UCSD-AML1 (cell line): ENCODE results near the gene SLC6A20.
"Not testable (repeated sequence)": the region's sequence is repeated elsewhere in the genome, so short reads cannot be mapped to it uniquely, and the experiment has no call there.

Experiments
- DNase-seq: peaks from one replicate; lab custom pipeline; 2025; ENCODE audit not compliant: unreplicated experiment; lab: John Stamatoyannopoulos, UW

Gene SLC6A20

GRCh38 chr3:45761831-45762230 lies 34.5 kb downstream of the SLC6A20 start:
- DNase-seq = no peak

- peak; percentile 36 for DNase-seq
These were observed 35.2 kb downstream of the SLC6A20 start for GRCh38 chr3:45760878-45761711.

GRCh38 chr3:45759851-45760250 lies 36.5 kb downstream of the SLC6A20 start:
- no peak for DNase-seq

- DNase-seq = no peak
These were observed 37.5 kb downstream of the SLC6A20 start for GRCh38 chr3:45758871-45759270.

GRCh38 chr3:45757141-45757540 lies 39.2 kb downstream of the SLC6A20 start:
- not testable (repeated sequence) for DNase-seq

- no peak for DNase-seq
These were observed 40.3 kb downstream of the SLC6A20 start for GRCh38 chr3:45756055-45756454.

GRCh38 chr3:45754461-45754860 lies 41.9 kb downstream of the SLC6A20 start:
- no peak for DNase-seq

GRCh38 chr3:45753095-45753494 lies 43.2 kb downstream of the SLC6A20 start:
- DNase-seq = no peak

- DNase-seq = no peak
These were observed 44.6 kb downstream of the SLC6A20 start for GRCh38 chr3:45751537-45752242.

GRCh38 chr3:45749880-45750279 lies 46.5 kb downstream of the SLC6A20 start:
- DNase-seq = no peak

GRCh38 chr3:45749036-45749600 lies 47.2 kb downstream of the SLC6A20 start:
- DNase-seq = not testable (repeated sequence)

- DNase-seq = no peak
These were observed 48.3 kb downstream of the SLC6A20 start for GRCh38 chr3:45748068-45748467.

- DNase-seq = no peak
These were observed 49.3 kb downstream of the SLC6A20 start for GRCh38 chr3:45746777-45747622.

GRCh38 chr3:45746165-45746776 lies 50.1 kb downstream of the SLC6A20 start:
- no peak for DNase-seq

GRCh38 chr3:45742461-45743089 lies 53.8 kb downstream of the SLC6A20 start:
- DNase-seq = no peak

- DNase-seq = no peak
These were observed 54.4 kb downstream of the SLC6A20 start for GRCh38 chr3:45741742-45742460.

- no peak for DNase-seq
These were observed 55.1 kb downstream of the SLC6A20 start for GRCh38 chr3:45741247-45741646.

GRCh38 chr3:45739991-45740390 lies 56.3 kb downstream of the SLC6A20 start:
- DNase-seq = no peak

- DNase-seq = no peak
These were observed 59.1 kb downstream of the SLC6A20 start for GRCh38 chr3:45737234-45737633.

GRCh38 chr3:45736707-45737106 lies 59.6 kb downstream of the SLC6A20 start:
- DNase-seq = no peak
